ENCODE results near the gene CDH4. TPM values are rescaled to one million over a fixed set of nuclear protein-coding genes. Genes with fewer than 3 reads are reported as not detected.
"Not testable (repeated sequence)": the region's sequence is repeated elsewhere in the genome, so short reads cannot be mapped to it uniquely, and the experiment has no call there.

The CDH4 gene
- total RNA-seq, 2 donors from 2014 or later, result 0.05 to 2.2 TPM

- H3K9me3 ChIP-seq, result no peaks in the 10 kb centered on the region
- TF ChIP-seq POLR2A (IDR thresholded peaks at IDR 0.05) (no peak), CTCF (IDR thresholded peaks at IDR 0.05) (no peak), POLR2AphosphoS5 (IDR thresholded peaks at IDR 0.05) (no peak)
- intact Hi-C loops (cut with DNase I), result no loop called here
- 56% methylated on average over 13 of the region's 13 CpGs for WGBS
- no peak overlapping the region for H3K4me3 ChIP-seq
- DNase-seq (ENCODE audit: low spot score), result no peak
- H3K36me3 ChIP-seq, result no peaks in the 10 kb centered on the region
- no peaks in the 10 kb centered on the region for H3K4me1 ChIP-seq (replicated peaks)
- no peak overlapping the region for H3K27ac ChIP-seq
- H3K27me3 ChIP-seq (replicated peaks; ENCODE audit: insufficient read depth), result no peaks in the 10 kb centered on the region
Observed at GRCh38 chr20:61422636-61423425, 170.8 kb downstream of the CDH4 start.

GRCh38 chr20:61424011-61424627, 172.1 kb downstream of the CDH4 start:
- no peak overlapping the region for H3K4me3 ChIP-seq

GRCh38 chr20:61424628-61425420, 172.8 kb downstream of the CDH4 start:
- TF ChIP-seq POLR2AphosphoS5 (IDR thresholded peaks at IDR 0.05) (no peak), POLR2A (IDR thresholded peaks at IDR 0.05) (no peak), CTCF (IDR thresholded peaks at IDR 0.05) (no peak)
- 91% methylated on average over 25 of the region's 25 CpGs for WGBS
- Histone ChIP-seq H3K36me3 (no peaks in the 10 kb centered on the region), H3K27ac (no peak overlapping the region), H3K27me3 (replicated peaks; ENCODE audit: insufficient read depth) (no peaks in the 10 kb centered on the region), H3K4me1 (replicated peaks) (no peaks in the 10 kb centered on the region), H3K9me3 (no peaks in the 10 kb centered on the region), H3K4me3 (no peak overlapping the region)
- intact Hi-C loops (cut with DNase I), result no loop called here
- DNase-seq (ENCODE audit: low spot score), result no peak

More at GRCh38 chr20:61424011-61424627, 172.1 kb downstream of the CDH4 start:
- Histone ChIP-seq H3K36me3 (no peaks in the 10 kb centered on the region), H3K4me1 (replicated peaks) (no peaks in the 10 kb centered on the region), H3K27ac (no peak overlapping the region), H3K9me3 (no peaks in the 10 kb centered on the region), H3K27me3 (replicated peaks; ENCODE audit: insufficient read depth) (no peaks in the 10 kb centered on the region)
- TF ChIP-seq POLR2A (IDR thresholded peaks at IDR 0.05) (no peak), POLR2AphosphoS5 (IDR thresholded peaks at IDR 0.05) (no peak), CTCF (IDR thresholded peaks at IDR 0.05) (no peak)
- intact Hi-C loops (cut with DNase I), result no loop called here
- WGBS, result 96% methylated on average over 4 of the region's 4 CpGs
- no peak for DNase-seq (ENCODE audit: low spot score)

- intact Hi-C loops (cut with DNase I); DNase-seq (ENCODE audit: low spot score); H3K4me3 ChIP-seq; H3K36me3 ChIP-seq; H3K4me1 ChIP-seq (replicated peaks); H3K27ac ChIP-seq; H3K9me3 ChIP-seq; H3K27me3 ChIP-seq (replicated peaks; ENCODE audit: insufficient read depth): not testable (repeated sequence)
- WGBS, result 93% methylated on average over 17 of the region's 18 CpGs
Observed at GRCh38 chr20:61425541-61425991, 173.5 kb downstream of the CDH4 start.

- no peak overlapping the region for H3K4me3 ChIP-seq
- no peaks in the 10 kb centered on the region for H3K4me1 ChIP-seq (replicated peaks)
- TF ChIP-seq POLR2AphosphoS5 (IDR thresholded peaks at IDR 0.05), result no peak
- TF ChIP-seq POLR2A (IDR thresholded peaks at IDR 0.05), result no peak
- TF ChIP-seq CTCF (IDR thresholded peaks at IDR 0.05), result no peak
- H3K36me3 ChIP-seq, result no peaks in the 10 kb centered on the region
- H3K27me3 ChIP-seq (replicated peaks; ENCODE audit: insufficient read depth), result no peaks in the 10 kb centered on the region
- WGBS, result 84% methylated on average over 8 of the region's 8 CpGs
- DNase-seq (ENCODE audit: low spot score), result no peak
- H3K27ac ChIP-seq, result no peak overlapping the region
- H3K9me3 ChIP-seq, result no peaks in the 10 kb centered on the region
- intact Hi-C loops (cut with DNase I), result no loop called here
Observed at GRCh38 chr20:61426352-61426751, 174.3 kb downstream of the CDH4 start.

Data from prostate gland (tissue), 2 donors.